ENCODE results near the gene FLAD1. TPM values are rescaled to one million over a fixed set of nuclear protein-coding genes. Genes with fewer than 3 reads are reported as not detected.

The FLAD1 gene
- total and polyA plus RNA-seq, 2 of the 4 experiments (the other 2 are of a cell fraction) = 26.3 to 37.3 TPM

GRCh38 chr1:155033524-155033923 is 50.4 kb downstream of the FLAD1 start, which contains the start of the genes DCST1 and DCST2:
Gene DCST1, plus strand, starts transcription at chr1:155033824. Its CDS starts 213 bp downstream, at chr1:155034037.
Gene DCST2, minus strand, starts transcription at chr1:155033781. Its CDS starts 80 bp downstream, at chr1:155033701.
- no peak for ATAC-seq (ENCODE audit: low read depth)
- H4K20me1 ChIP-seq (ENCODE audit: insufficient read depth, low read length) = no peaks in the 10 kb centered on the region; the same call in 1 of the 2 replicates

More at GRCh38 chr1:155033524-155033923, 50.4 kb downstream of the FLAD1 start, which contains the start of the genes DCST1 and DCST2:
- Histone ChIP-seq H3K27me3 (ENCODE audit: control insufficient read depth, insufficient read depth, low read length) (peaks cover 45% of the 10 kb centered on the region), H3K4me3 (ENCODE audit: insufficient read depth, low read depth, low read length) (no peak within 1 kb of the TSS), H3K79me1 (ENCODE audit: low read depth in 1 of 2, low read length in 2 of 2) (no peaks in the 10 kb centered on the region), H2BK5ac (ENCODE audit: low read depth, low read length, poor library complexity, severe bottlenecking) (no peak within 1 kb of the TSS), H3K27ac (ENCODE audit: insufficient read depth, low read length) (no peak within 1 kb of the TSS), H3K9ac (ENCODE audit: low read depth, low read length) (no peak within 1 kb of the TSS), H2BK20ac (ENCODE audit: low read depth, low read length) (no peak within 1 kb of the TSS), H3K9me3 (ENCODE audit: control insufficient read depth, insufficient read depth, low read length) (no peaks in the 10 kb centered on the region), H3K9me1 (ENCODE audit: insufficient read depth, low read length) (peaks cover 5% of the 10 kb centered on the region; the same call in 1 of the 2 replicates), H2AK9ac (replicated peaks; ENCODE audit: low read depth, low read length, poor library complexity) (peak within 1 kb of the TSS; percentile 55), H2AK5ac (ENCODE audit: low read depth, low read length) (no peak within 1 kb of the TSS), H4K5ac (ENCODE audit: low read depth, low read length) (no peak within 1 kb of the TSS), H4K8ac (ENCODE audit: low read depth in 2 of 2, low read length in 2 of 2) (no peak within 1 kb of the TSS), H2AFZ (replicated peaks; ENCODE audit: low read length, poor library complexity) (no peak within 1 kb of the TSS), H3K4me2 (ENCODE audit: low read depth, low read length) (no peak within 1 kb of the TSS), H3K36me3 (ENCODE audit: control insufficient read depth, insufficient read depth, low read length) (no peaks in the 10 kb centered on the region), H2BK15ac (ENCODE audit: low read depth, low read length) (no peak within 1 kb of the TSS), H3K4ac (ENCODE audit: low read depth, low read length) (no peak within 1 kb of the TSS), H3K14ac (replicated peaks; ENCODE audit: low read depth, low read length) (no peak within 1 kb of the TSS), H2BK120ac (ENCODE audit: low read depth, low read length) (no peak within 1 kb of the TSS), H4K91ac (ENCODE audit: insufficient read depth, low read depth, low read length) (no peak within 1 kb of the TSS), H3K23ac (ENCODE audit: low read depth, low read length) (no peak within 1 kb of the TSS; the same call in 1 of the 2 replicates), H3K18ac (ENCODE audit: low read depth, low read length) (no peak within 1 kb of the TSS), H3K56ac (ENCODE audit: extremely low read depth, insufficient read depth, low read length) (no peak within 1 kb of the TSS), H3K4me1 (ENCODE audit: control insufficient read depth, insufficient read depth, low read length) (peaks cover 1% of the 10 kb centered on the region; the same call in 1 of the 2 replicates)
- BruUV-seq (replicated peaks) = no TSS peak
- DNase-seq = no peak
- CTCF ChIA-PET = no interaction called here
- in situ Hi-C loops (cut with MboI; ENCODE audit: low sequenced_read_pairs) = no loop called here
- 73% methylated on average over 3 of the region's 9 CpGs; no CpG with 5 or more reads in 1 of the 2 experiments for WGBS, 2 experiments (ENCODE audit: extremely low coverage in 2 of 2, insufficient read length in 1 of 2)
- POLR2A ChIA-PET (ENCODE audit: unreplicated experiment) = no interaction called here
- no peak for TF ChIP-seq MAZ (IDR thresholded peaks at IDR 0.05; ENCODE audit: borderline replicate concordance, low read depth, low read length)
- intact Hi-C loops (cut with micrococcal nuclease) = no loop called here
- dilution Hi-C loops (cut with HindIII; ENCODE audit: low sequenced_read_pairs, unreplicated experiment) = no loop called here
